Mesenchymal stem cell (in vitro differentiated cells and primary cell): Measurements from ENCODE around the gene LEF1.

Source experiments
- DNase-seq: peaks from one replicate; pipeline ENCODE4 v3.0.0-alpha.2; 2013
- H2AFZ ChIP-seq: one replicate; pipeline ENCODE4 v1.6.1; 2013; ENCODE audit warnings: low read depth, mild to moderate bottlenecking, control low read depth, inconsistent platforms, low read length, moderate library complexity
- H2AK5ac ChIP-seq: 2 replicates; pipeline ENCODE4 v1.6.1; 2013; ENCODE audit warnings: low read length, moderate library complexity, mild to moderate bottlenecking, inconsistent platforms; ENCODE audit not compliant: severe bottlenecking
- H2BK120ac ChIP-seq: one replicate; pipeline ENCODE4 v1.6.1; 2013; ENCODE audit warnings: low read depth, mild to moderate bottlenecking, inconsistent platforms, low read length, moderate library complexity
- H2BK12ac ChIP-seq, 2 experiments: one replicate each; pipeline ENCODE4 v1.6.1; 2013; ENCODE audit warnings: inconsistent platforms in 2 of 2, low read length in 2 of 2, mild to moderate bottlenecking in 2 of 2, moderate library complexity in 2 of 2, control low read depth in 1 of 2
- H2BK15ac ChIP-seq: one replicate; pipeline ENCODE4 v1.6.1; 2013; ENCODE audit warnings: mild to moderate bottlenecking, low read depth, inconsistent platforms; ENCODE audit not compliant: poor library complexity, severe bottlenecking
- H2BK5ac ChIP-seq: 2 replicates; pipeline ENCODE4 v1.6.1; 2013; ENCODE audit warnings: low read depth, mild to moderate bottlenecking, low read length, control low read depth, inconsistent platforms; ENCODE audit not compliant: poor library complexity, severe bottlenecking
- H3K14ac ChIP-seq, 2 experiments: one replicate each; pipeline ENCODE4 v1.6.1; 2013; ENCODE audit warnings: inconsistent platforms in 2 of 2, low read length in 2 of 2, control low read depth in 1 of 2, mild to moderate bottlenecking in 1 of 2, moderate library complexity in 1 of 2
- H3K18ac ChIP-seq, 2 experiments: one replicate each; pipeline ENCODE4 v1.6.1; 2013; ENCODE audit warnings: inconsistent platforms in 2 of 2, low read length in 2 of 2, control low read depth in 1 of 2, low read depth in 1 of 2, mild to moderate bottlenecking in 1 of 2
- H3K23ac ChIP-seq, 2 experiments: one replicate each; pipeline ENCODE4 v1.6.1; 2013; ENCODE audit warnings: inconsistent platforms in 2 of 2, low read length in 2 of 2, mild to moderate bottlenecking in 2 of 2, moderate library complexity in 2 of 2, control low read depth in 1 of 2
- H3K27ac ChIP-seq: 2 replicates; pipeline ENCODE4 v1.5.1; 2013; ENCODE audit warnings: mild to moderate bottlenecking, moderate library complexity, low read length, control low read depth, inconsistent platforms; ENCODE audit not compliant: poor library complexity, severe bottlenecking
- H3K27me3 ChIP-seq, 2 experiments: 2 replicates each; pipeline versions ENCODE4 v1.6.1 to v1.7.0; 2013; ENCODE audit warnings: low read length in 2 of 2, mild to moderate bottlenecking in 2 of 2, moderate library complexity in 2 of 2, control low read depth in 1 of 2, inconsistent platforms in 1 of 2; ENCODE audit not compliant: control insufficient read depth in 1 of 2, insufficient read depth in 1 of 2
- H3K36me3 ChIP-seq, 2 experiments: 2 replicates each; pipeline versions ENCODE4 v1.6.1 to v1.7.0; 2013; ENCODE audit warnings: low read length in 2 of 2, control low read depth in 1 of 2, inconsistent platforms in 1 of 2, low read depth in 1 of 2, mild to moderate bottlenecking in 1 of 2; ENCODE audit not compliant: insufficient read depth in 2 of 2, control insufficient read depth in 1 of 2
- H3K4ac ChIP-seq, 2 experiments: one replicate each; pipeline ENCODE4 v1.6.1; 2013; ENCODE audit warnings: inconsistent platforms in 2 of 2, low read length in 2 of 2, mild to moderate bottlenecking in 2 of 2, moderate library complexity in 2 of 2, control low read depth in 1 of 2, low read depth in 1 of 2
- H3K4me1 ChIP-seq: 2 replicates; pipeline ENCODE4 v1.6.1; 2013; ENCODE audit warnings: low read depth, low read length, control low read depth; ENCODE audit not compliant: control insufficient read depth, insufficient read depth
- H3K4me2 ChIP-seq: 2 replicates; pipeline ENCODE4 v1.6.1; 2013; ENCODE audit warnings: low read length, mild to moderate bottlenecking, inconsistent platforms; ENCODE audit not compliant: poor library complexity, severe bottlenecking
- H3K4me3 ChIP-seq, 2 experiments: 2 replicates each; pipeline versions ENCODE4 v1.5.1 to v1.7.0; 2013; ENCODE audit warnings: low read length in 2 of 2, mild to moderate bottlenecking in 2 of 2, control low read depth in 1 of 2, low read depth in 1 of 2; ENCODE audit not compliant: insufficient read depth in 1 of 2
- H3K79me1 ChIP-seq: replicated peaks from 2 replicates; pipeline ENCODE4 v1.6.1; 2013; ENCODE audit warnings: mild to moderate bottlenecking, control low read depth, low read length, inconsistent platforms; ENCODE audit not compliant: poor library complexity, severe bottlenecking
- H3K9ac ChIP-seq: 2 replicates; pipeline ENCODE4 v1.7.0; 2013; ENCODE audit warnings: mild to moderate bottlenecking, low read length, moderate library complexity
- H3K9me3 ChIP-seq: 2 replicates; pipeline ENCODE4 v1.7.0; 2013; ENCODE audit warnings: mild to moderate bottlenecking, low read length; ENCODE audit not compliant: control insufficient read depth
- H4K8ac ChIP-seq: one replicate; pipeline ENCODE4 v1.6.1; 2013; ENCODE audit warnings: inconsistent platforms, mild to moderate bottlenecking, low read length, moderate library complexity
- H4K91ac ChIP-seq: one replicate; pipeline ENCODE4 v1.6.1; 2013; ENCODE audit warnings: mild to moderate bottlenecking, low read length, inconsistent platforms
- WGBS: methylation state at CpG from one replicate; pipeline ENCODE4 v1.1.7; 2013; ENCODE audit warnings: mixed read lengths; 5-methylcytosine and 5-hydroxymethylcytosine counted together

LEF1 gene

DNA sequence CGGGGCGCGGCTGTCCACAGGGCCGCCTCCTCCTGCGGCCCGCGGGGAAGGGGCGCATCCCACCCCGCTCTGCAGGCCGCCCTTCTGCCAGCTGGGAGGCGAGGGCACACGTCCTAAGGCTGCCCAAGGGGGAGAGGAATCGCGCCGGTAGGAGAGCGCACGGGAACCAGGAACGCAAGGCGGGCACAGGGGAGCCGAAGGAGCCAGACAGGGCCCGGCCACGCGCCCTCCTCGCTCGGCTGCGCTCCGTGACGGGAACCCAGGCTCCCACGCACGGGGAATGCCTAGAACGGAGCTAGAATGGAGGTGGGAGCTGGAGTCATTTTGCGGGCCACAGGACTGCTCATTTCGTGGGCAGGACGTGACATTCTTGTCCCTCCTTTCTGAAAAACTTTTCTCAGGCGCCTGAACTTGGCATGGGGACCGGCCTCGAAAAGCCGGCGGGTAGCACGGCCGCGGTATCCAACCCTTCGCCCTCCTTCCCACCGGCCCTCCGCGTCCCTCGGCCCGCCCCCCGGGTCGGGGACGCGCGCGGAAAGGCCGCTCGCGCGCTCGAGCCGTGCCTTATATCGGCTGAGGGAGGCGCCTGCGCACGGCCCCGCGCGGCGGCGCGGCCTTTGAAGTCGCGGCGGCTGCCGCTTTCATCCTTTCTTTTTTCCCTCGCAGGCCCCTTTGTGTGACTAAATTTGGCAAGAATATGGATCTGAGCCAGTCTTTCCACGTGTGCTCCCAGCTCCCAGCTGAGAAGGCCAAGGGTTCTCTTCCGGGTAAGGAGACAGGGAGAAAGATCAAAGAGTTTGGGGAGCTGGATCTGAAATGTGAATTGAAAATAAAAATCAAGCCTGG, 4.2 kb upstream of the LEF1 start:
- Histone ChIP-seq H2AFZ (no peak overlapping the region), H2BK12ac (peak overlapping the region in 1 of 2 experiments; percentile 83), H3K9me3 (no peaks in the 10 kb centered on the region), H4K91ac (peak overlapping the region; percentile 92), H3K4me3 (peak overlapping the region; percentile 62 to 80), H3K27ac (peak overlapping the region; percentile 9), H3K27me3 (peaks cover 33 to 71% of the 10 kb centered on the region in 2 experiments), H2AK5ac (no peak overlapping the region), H3K18ac (peak overlapping the region; percentile 82 to 95), H3K4ac (peak overlapping the region; percentile 9 to 86), H2BK120ac (peak overlapping the region; percentile 45), H3K23ac (peak overlapping the region in 1 of 2 experiments; percentile 54), H3K4me2 (peak overlapping the region; percentile 97), H2BK5ac (no peak overlapping the region), H3K79me1 (no peaks in the 10 kb centered on the region), H3K4me1 (peaks cover 16% of the 10 kb centered on the region), H4K8ac (peak overlapping the region; percentile 92), H3K9ac (peak overlapping the region; percentile 76), H2BK15ac (peak overlapping the region; percentile 89), H3K36me3 (no peaks in the 10 kb centered on the region), H3K14ac (peak overlapping the region in 1 of 2 experiments; percentile 9)
- WGBS = under 1% methylated on average over 73 of the region's 77 CpGs
- DNase-seq = peak; percentile 67

GRCh38 chr4:108172231-108172752, 3.6 kb upstream of the LEF1 start:
- Histone ChIP-seq H3K14ac (peak overlapping the region in 1 of 2 experiments; percentile 9), H3K9me3 (no peaks in the 10 kb centered on the region), H3K4me3 (peak overlapping the region; percentile 62 to 80), H3K27ac (no peak overlapping the region), H3K23ac (peak overlapping the region in 1 of 2 experiments; percentile 54), H2BK12ac (peak overlapping the region in 1 of 2 experiments; percentile 83), H3K36me3 (no peaks in the 10 kb centered on the region), H3K4ac (peak overlapping the region; percentile 9 to 86), H4K8ac (peak overlapping the region; percentile 92), H3K9ac (no peak overlapping the region), H2BK5ac (no peak overlapping the region), H3K27me3 (peaks cover 33 to 71% of the 10 kb centered on the region in 2 experiments), H4K91ac (peak overlapping the region; percentile 92), H2AFZ (no peak overlapping the region), H3K18ac (peak overlapping the region; percentile 82 to 95), H2BK120ac (peak overlapping the region; percentile 45), H3K4me2 (peak overlapping the region; percentile 97), H2AK5ac (no peak overlapping the region), H3K4me1 (peaks cover 16% of the 10 kb centered on the region), H2BK15ac (no peak overlapping the region), H3K79me1 (no peaks in the 10 kb centered on the region)
- WGBS = 1% methylated on average over 30 of the region's 43 CpGs
- peak; percentile 60 for DNase-seq

GRCh38 chr4:108171339-108172230, 2.9 kb upstream of the LEF1 start:
- Histone ChIP-seq H3K4me1 (peaks cover 20% of the 10 kb centered on the region), H2BK12ac (no peak overlapping the region), H2BK120ac (no peak overlapping the region), H3K14ac (no peak overlapping the region), H3K27ac (no peak overlapping the region), H4K8ac (peak overlapping the region; percentile 61), H2AFZ (no peak overlapping the region), H2AK5ac (no peak overlapping the region), H3K4me3 (no peak overlapping the region), H4K91ac (peak overlapping the region; percentile 66), H3K36me3 (no peaks in the 10 kb centered on the region), H3K9me3 (no peaks in the 10 kb centered on the region), H2BK5ac (no peak overlapping the region), H2BK15ac (no peak overlapping the region), H3K4ac (no peak overlapping the region), H3K9ac (no peak overlapping the region), H3K79me1 (peaks cover under 1% of the 10 kb centered on the region), H3K27me3 (peaks cover 33 to 78% of the 10 kb centered on the region in 2 experiments), H3K23ac (no peak overlapping the region), H3K4me2 (peak overlapping the region; percentile 10), H3K18ac (peak overlapping the region in 1 of 2 experiments; percentile 19)
- WGBS = 2% methylated on average over 47 of the region's 52 CpGs
- peak; percentile 42 for DNase-seq
